IMR-90 (cell line): Measurements from ENCODE around the gene SEMA3G. TPM values are rescaled to one million over a fixed set of nuclear protein-coding genes. Genes with fewer than 3 reads are reported as not detected.

Experiments used
- ATAC-seq: fragments of 200-7000 bp; cut with Tn5 transposase; 2 replicates; pipeline ENCODE4 v1.9.1; 2020; ENCODE audit warnings: low read depth, mild to moderate bottlenecking, moderate library complexity
- BruUV-seq: library from RNA; stranded (reverse); fragments of 400-500 nt; replicated peaks from 2 replicates; lab custom pipeline; 2021; lab: Mats Ljungman, UMichigan
- CTCF ChIA-PET: fragments of 300-600 bp; formaldehyde crosslinking; extraction: SDS; loops from one replicate; lab custom pipeline; 2021; ENCODE audit warnings: antibody characterized with exemption; lab: Yijun Ruan, JAX
- POLR2A ChIA-PET: fragments of 300-600 bp; sonication (Branson Sonifier 250); formaldehyde crosslinking; loops from one replicate; lab custom pipeline; 2022; ENCODE audit warnings: antibody characterized with exemption; ENCODE audit not compliant: unreplicated experiment; lab: Charles Lee
- DNase-seq: peaks from one replicate; pipeline ENCODE4 v3.0.0; 2013
- H2AFZ ChIP-seq: replicated peaks from 2 replicates; pipeline ENCODE3; 2013; ENCODE audit warnings: low read length, mild to moderate bottlenecking; ENCODE audit not compliant: poor library complexity
- H2AK5ac ChIP-seq: 2 replicates; pipeline ENCODE4 v1.6.1; 2013; ENCODE audit warnings: low read depth, low read length, inconsistent platforms
- H2AK9ac ChIP-seq: replicated peaks from 2 replicates; pipeline ENCODE3; 2013; ENCODE audit warnings: mild to moderate bottlenecking, low read depth, low read length, moderate library complexity; ENCODE audit not compliant: poor library complexity
- H2BK120ac ChIP-seq: 2 replicates; pipeline ENCODE4 v1.6.1; 2013; ENCODE audit warnings: low read depth, low read length, inconsistent platforms
- H2BK15ac ChIP-seq: 3 replicates; pipeline ENCODE4 v1.6.1; 2013; ENCODE audit warnings: low read depth, low read length, inconsistent platforms
- H2BK20ac ChIP-seq: 2 replicates; pipeline ENCODE4 v1.6.1; 2013; ENCODE audit warnings: low read depth, mild to moderate bottlenecking, inconsistent platforms, low read length, moderate library complexity
- H2BK5ac ChIP-seq: 2 replicates; pipeline ENCODE4 v1.6.1; 2013; ENCODE audit warnings: mild to moderate bottlenecking, low read depth, low read length, inconsistent platforms; ENCODE audit not compliant: poor library complexity, severe bottlenecking
- H3K14ac ChIP-seq: replicated peaks from 2 replicates; pipeline ENCODE4 v1.6.1; 2013; ENCODE audit warnings: low read depth, low read length, inconsistent platforms
- H3K18ac ChIP-seq: 2 replicates; pipeline ENCODE4 v1.6.1; 2013; ENCODE audit warnings: low read depth, low read length, control low read depth
- H3K23ac ChIP-seq: 2 replicates; pipeline ENCODE4 v1.6.1; 2013; ENCODE audit warnings: low read depth, low read length, inconsistent platforms
- H3K27ac ChIP-seq: 2 replicates; pipeline ENCODE4 v1.5.1; 2013; ENCODE audit warnings: mild to moderate bottlenecking, control low read depth, low read length; ENCODE audit not compliant: insufficient read depth
- H3K27me3 ChIP-seq: 2 replicates; pipeline ENCODE4 v1.6.1; 2013; ENCODE audit warnings: low read length; ENCODE audit not compliant: control insufficient read depth, insufficient read depth
- H3K36me3 ChIP-seq: 2 replicates; pipeline ENCODE4 v1.6.1; 2013; ENCODE audit warnings: low read length, mixed read lengths; ENCODE audit not compliant: control insufficient read depth, insufficient read depth
- H3K4ac ChIP-seq: 2 replicates; pipeline ENCODE4 v1.6.1; 2013; ENCODE audit warnings: low read depth, low read length, inconsistent platforms
- H3K4me1 ChIP-seq: 2 replicates; pipeline ENCODE4 v1.6.1; 2013; ENCODE audit warnings: low read length, mixed read lengths; ENCODE audit not compliant: control insufficient read depth, insufficient read depth
- H3K4me2 ChIP-seq: 2 replicates; pipeline ENCODE4 v1.6.1; 2013; ENCODE audit warnings: low read depth, mild to moderate bottlenecking, control low read depth, low read length, moderate library complexity
- H3K4me3 ChIP-seq: 2 replicates; pipeline ENCODE4 v1.5.1; 2013; ENCODE audit warnings: low read depth, mild to moderate bottlenecking, control low read depth, low read length, moderate library complexity; ENCODE audit not compliant: insufficient read depth
- H3K56ac ChIP-seq: 2 replicates; pipeline ENCODE4 v1.6.1; 2013; ENCODE audit warnings: low read length, inconsistent platforms; ENCODE audit not compliant: insufficient read depth; ENCODE audit errors: extremely low read depth
- H3K79me1 ChIP-seq, 2 experiments: 2 replicates each; pipeline ENCODE4 v1.6.1; 2013; ENCODE audit warnings: low read length in 2 of 2, inconsistent platforms in 1 of 2, low read depth in 1 of 2
- H3K9ac ChIP-seq: 2 replicates; pipeline ENCODE4 v1.6.1; 2013; ENCODE audit warnings: low read depth, low read length, control low read depth
- H3K9me1 ChIP-seq: 2 replicates; pipeline ENCODE4 v1.6.1; 2013; ENCODE audit warnings: low read length, inconsistent platforms; ENCODE audit not compliant: insufficient read depth
- H3K9me3 ChIP-seq: 2 replicates; pipeline ENCODE4 v1.6.1; 2013; ENCODE audit warnings: low read length; ENCODE audit not compliant: control insufficient read depth, insufficient read depth
- H4K20me1 ChIP-seq: 2 replicates; pipeline ENCODE4 v1.6.1; 2013; ENCODE audit warnings: low read length, inconsistent platforms; ENCODE audit not compliant: insufficient read depth
- H4K5ac ChIP-seq: 2 replicates; pipeline ENCODE4 v1.6.1; 2013; ENCODE audit warnings: mild to moderate bottlenecking, low read depth, low read length, control low read depth
- H4K8ac ChIP-seq, 2 experiments: 2 replicates each; pipeline ENCODE4 v1.6.1; 2013; ENCODE audit warnings: low read depth in 2 of 2, low read length in 2 of 2, control low read depth in 1 of 2, inconsistent platforms in 1 of 2
- H4K91ac ChIP-seq: 2 replicates; pipeline ENCODE4 v1.6.1; 2013; ENCODE audit warnings: low read depth, low read length, inconsistent platforms; ENCODE audit not compliant: insufficient read depth
- CEBPB ChIP-seq: IDR thresholded peaks from 2 replicates; pipeline ENCODE4 v1.6.1; 2012; ENCODE audit warnings: low read depth, low read length, improper control_type of control experiment
- FOS ChIP-seq: fragments of 150-350 bp; IDR thresholded peaks from 2 replicates; pipeline ENCODE4 v1.6.1; 2016; ENCODE audit warnings: low read depth, low read length
- NFE2L2 ChIP-seq: fragments of 150-350 bp; IDR thresholded peaks from 2 replicates; pipeline ENCODE4 v1.6.1; 2016; ENCODE audit warnings: low read depth, mild to moderate bottlenecking, low read length
- POLR2A ChIP-seq: IDR thresholded peaks from 2 replicates; pipeline ENCODE4 v1.6.1; 2012; ENCODE audit warnings: mild to moderate bottlenecking, low read depth, low read length
- WGBS, 2 experiments: methylation state at CpG; one replicate each; pipeline versions ENCODE4 v1.1.5 to v1.1.7; 2013; ENCODE audit warnings: missing lambda C conversion rate in 2 of 2; ENCODE audit not compliant: insufficient read length in 1 of 2; ENCODE audit errors: extremely low coverage in 2 of 2; 5-methylcytosine and 5-hydroxymethylcytosine counted together
- dilution Hi-C: fragments of 300-500 bp; cut with HindIII; formaldehyde crosslinking; loops from one replicate; pipeline ENCODE4 v1.14.3; 2018; ENCODE audit warnings: low sequenced_read_pairs; ENCODE audit not compliant: unreplicated experiment
- in situ Hi-C: fragments of 300-500 bp; cut with MboI; formaldehyde crosslinking; loops from 3 replicates; pipeline ENCODE4 v1.14.3; 2019; ENCODE audit warnings: low sequenced_read_pairs, inconsistent platforms, mixed read lengths
- intact Hi-C: fragments of 100-400 bp; cut with micrococcal nuclease; formaldehyde crosslinking; loops from 2 replicates; pipeline ENCODE4 v1.10.0; 2022
- polyA plus RNA-seq, 3 experiments: library from polyadenylated mRNA; depleted of rRNA; stranded (reverse); fragments of >200 nt; gene quantifications; 2 replicates each; pipeline ENCODE4 v1.2.3, GENCODE V29; 2012; ENCODE audit warnings: low replicate concordance in 1 of 3
- total RNA-seq: library from RNA; depleted of rRNA; stranded (reverse); fragments of >200 nt; gene quantifications from 2 replicates; pipeline ENCODE4 v1.2.3, GENCODE V29; 2012

Gene SEMA3G
- total and polyA plus RNA-seq, 2 of the 4 experiments (the other 2 are of a cell fraction): 0.07 TPM; not detected in 1

DNA sequence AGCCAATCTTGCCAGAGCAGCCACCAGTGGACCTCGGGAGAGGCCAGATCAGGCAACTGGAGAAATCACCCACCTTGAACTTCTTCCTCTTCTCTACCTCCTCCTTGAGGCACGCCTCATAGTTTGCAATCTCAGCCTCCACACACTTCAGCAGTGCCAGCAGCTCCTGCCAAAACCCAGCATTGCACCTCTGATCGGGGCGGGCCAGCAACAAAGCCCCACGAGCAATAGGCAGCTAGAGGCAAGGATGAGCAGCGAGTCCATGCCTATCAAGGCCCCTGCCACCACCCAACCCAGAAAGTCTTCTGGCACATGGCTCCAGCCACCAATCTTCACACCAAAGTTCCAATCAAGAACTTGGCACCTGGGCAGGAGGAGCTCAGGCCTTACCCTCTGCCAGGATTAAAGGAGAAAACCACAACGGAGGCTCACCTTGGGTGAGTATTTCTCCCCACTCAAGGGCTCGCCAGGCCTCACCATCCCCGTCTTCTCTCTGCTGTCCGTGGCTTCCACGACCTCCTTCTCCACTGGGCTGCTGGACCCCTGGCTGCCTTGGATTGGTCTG lies 42.1 kb downstream of the SEMA3G start:
- Histone ChIP-seq H4K20me1 (no peaks in the 10 kb centered on the region; the same call in 1 of the 2 replicates), H2AFZ (no peak overlapping the region), H4K91ac (no peak overlapping the region), H3K9ac (no peak overlapping the region), H3K4me2 (no peak overlapping the region), H3K14ac (no peak overlapping the region), H2BK5ac (no peak overlapping the region), H3K4me3 (no peak overlapping the region), H2AK5ac (no peak overlapping the region), H2BK20ac (no peak overlapping the region), H2AK9ac (no peak overlapping the region), H3K36me3 (peaks cover 68% of the 10 kb centered on the region), H4K5ac (no peak overlapping the region), H3K4ac (no peak overlapping the region), H3K79me1 (peaks cover 7 to 18% of the 10 kb centered on the region in 2 experiments), H3K4me1 (peaks cover under 1% of the 10 kb centered on the region; the same call in 1 of the 2 replicates), H3K27me3 (no peaks in the 10 kb centered on the region), H3K9me3 (no peaks in the 10 kb centered on the region), H3K27ac (no peak overlapping the region), H3K23ac (no peak overlapping the region), H4K8ac (no peak overlapping the region), H3K56ac (no peak overlapping the region), H3K9me1 (0 out of 2 replicates have a peak, but pooled peaks cover 6% of the 10 kb centered on the region), H3K18ac (no peak overlapping the region), H2BK120ac (no peak overlapping the region), H2BK15ac (no peak overlapping the region)
- in situ Hi-C loops (no loop called here), dilution Hi-C loops (no loop called here), intact Hi-C loops (no loop called here)
- ChIA-PET POLR2A (no interaction called here), CTCF (no interaction called here)
- BruUV-seq: no TSS peak
- TF ChIP-seq CEBPB (no peak), POLR2A (no peak), NFE2L2 (no peak), FOS (no peak)
- WGBS, 2 experiments: 100% methylated on average over 4 of the region's 11 CpGs; no CpG with 5 or more reads in 1 of the 2 experiments
- ATAC-seq (no peak), DNase-seq (no peak)
